Colon (tissue), 2 donors: ENCODE results near the gene OR2A1.
"Not testable (repeated sequence)": the region's sequence is repeated elsewhere in the genome, so short reads cannot be mapped to it uniquely, and the experiment has no call there.

Experiments
- FAIRE-seq: peaks from 2 replicates; lab custom pipeline; 2012; peaks lifted over from hg19 to GRCh38; lab: Jason Lieb, UNC
- donor health status: control.
- donor health status: control.

Gene OR2A1

GRCh38 chr7:144311872-144312469 lies at the start of gene OR2A1:
OR2A1 (plus strand) TSS chr7:144312419; CDS start chr7:144318125, 5,706 bp downstream.
- FAIRE-seq: not testable (repeated sequence)

- not testable (repeated sequence) for FAIRE-seq
Observed at GRCh38 chr7:144264692-144265091, 47.5 kb upstream of the OR2A1 start, which contains the start of gene OR2A7. OR2A7 (minus strand) TSS chr7:144264792; CDS start chr7:144259628, 5,164 bp downstream.

GRCh38 chr7:144269188-144269587 lies 43.0 kb upstream of the OR2A1 start, which contains the start of gene CTAGE8:
CTAGE8 (minus strand) TSS chr7:144269288; CDS start chr7:144269250, 38 bp downstream.
- not testable (repeated sequence) for FAIRE-seq

- FAIRE-seq: not testable (repeated sequence)
Observed at GRCh38 chr7:144275281-144275680, 36.9 kb upstream of the OR2A1 start.

GRCh38 chr7:144280010-144280409 lies 32.2 kb upstream of the OR2A1 start:
- FAIRE-seq: not testable (repeated sequence)

GRCh38 chr7:144281981-144282380 lies 30.2 kb upstream of the OR2A1 start:
- not testable (repeated sequence) for FAIRE-seq

GRCh38 chr7:144282490-144282889 lies 29.7 kb upstream of the OR2A1 start:
- FAIRE-seq: not testable (repeated sequence)

- FAIRE-seq: not testable (repeated sequence)
Observed at GRCh38 chr7:144283716-144284115, 28.5 kb upstream of the OR2A1 start.

GRCh38 chr7:144287171-144287784 lies 24.9 kb upstream of the OR2A1 start:
- not testable (repeated sequence) for FAIRE-seq

GRCh38 chr7:144291607-144292006 lies 20.6 kb upstream of the OR2A1 start:
- FAIRE-seq: not testable (repeated sequence)

GRCh38 chr7:144292384-144293161 lies 19.6 kb upstream of the OR2A1 start:
- not testable (repeated sequence) for FAIRE-seq

GRCh38 chr7:144293794-144294499 lies 18.3 kb upstream of the OR2A1 start:
- not testable (repeated sequence) for FAIRE-seq

- not testable (repeated sequence) for FAIRE-seq
Observed at GRCh38 chr7:144302578-144303303, 9.5 kb upstream of the OR2A1 start.

- not testable (repeated sequence) for FAIRE-seq
Observed at GRCh38 chr7:144303607-144304006, 8.6 kb upstream of the OR2A1 start.

GRCh38 chr7:144305156-144305555 lies 7.1 kb upstream of the OR2A1 start:
- FAIRE-seq: not testable (repeated sequence)

- FAIRE-seq: not testable (repeated sequence)
Observed at GRCh38 chr7:144309702-144310101, 2.5 kb upstream of the OR2A1 start.

GRCh38 chr7:144311218-144311617 lies 1.0 kb upstream of the OR2A1 start:
- peak; percentile 55 for FAIRE-seq

- FAIRE-seq: not testable (repeated sequence)
Observed at GRCh38 chr7:144317537-144317936, 5.3 kb downstream of the OR2A1 start.

- FAIRE-seq: not testable (repeated sequence)
Observed at GRCh38 chr7:144319547-144319946, 7.3 kb downstream of the OR2A1 start.

- not testable (repeated sequence) for FAIRE-seq
Observed at GRCh38 chr7:144321677-144322206, 9.5 kb downstream of the OR2A1 start.

GRCh38 chr7:144323359-144323758 lies 11.1 kb downstream of the OR2A1 start:
- not testable (repeated sequence) for FAIRE-seq
